B cell (primary cell): Measurements from ENCODE around the gene ARHGAP29.

Experiments used
- CTCF ChIP-seq: fragments of 200-600 bp; IDR thresholded peaks from one replicate; pipeline ENCODE4 v1.8.0; 2022; ENCODE audit warnings: antibody characterized with exemption, mild to moderate bottlenecking
- EZH2 ChIP-seq: IDR thresholded peaks from 2 replicates; pipeline ENCODE4 v1.6.1; 2012; ENCODE audit warnings: borderline replicate concordance, low read depth, mild to moderate bottlenecking, moderate library complexity, low read length; ENCODE audit not compliant: insufficient read depth, poor library complexity, severe bottlenecking

- TF ChIP-seq CTCF (no peak), EZH2 (no peak)
Observed at GRCh38 chr1:94250341-94250740, 13.0 kb upstream of the ARHGAP29 start.
